Progenitor cell of endocrine pancreas (in vitro differentiated cells): ENCODE data around the gene CRTAC1. TPM values are rescaled to one million over a fixed set of nuclear protein-coding genes. Genes with fewer than 3 reads are reported as not detected.
A peak's percentile ranks its signal among the peaks of the same experiment; 100 is the strongest.

ENCODE experiments used
- DNase-seq: peaks from one replicate; pipeline ENCODE4 v3.0.0; 2021; ENCODE audit warnings: low spot score; ENCODE audit not compliant: unreplicated experiment
- H3K27ac Mint-ChIP-seq: 2 replicates; pipeline ENCODE4 v1.8.0; 2021; ENCODE audit warnings: mild to moderate bottlenecking, moderate library complexity, mixed read lengths
- H3K27me3 Mint-ChIP-seq: 2 replicates; pipeline ENCODE4 v1.8.0; 2021; ENCODE audit warnings: mixed read lengths
- H3K36me3 Mint-ChIP-seq: 2 replicates; pipeline ENCODE4 v1.8.0; 2022; ENCODE audit warnings: mixed read lengths; ENCODE audit not compliant: insufficient read depth
- H3K4me1 Mint-ChIP-seq: 2 replicates; pipeline ENCODE4 v1.8.0; 2021; ENCODE audit warnings: low read depth, mixed read lengths
- H3K4me3 Mint-ChIP-seq: 2 replicates; pipeline ENCODE4 v1.8.0; 2021; ENCODE audit warnings: low read depth, mild to moderate bottlenecking, moderate library complexity, mixed read lengths
- H3K9me3 Mint-ChIP-seq: 2 replicates; pipeline ENCODE4 v1.8.0; 2021; ENCODE audit warnings: low read depth, mixed read lengths
- total RNA-seq: library from RNA; stranded (reverse); gene quantifications from 2 replicates; pipeline ENCODE4 v1.2.1, GENCODE V29; 2021
- TF ChIP-seq, protein P1 (sequence below): fragments of 200-600 bp; sonication (generic); IDR thresholded peaks from one replicate; pipeline ENCODE4 v1.5.0; 2021; ENCODE audit warnings: antibody characterized with exemption, mild to moderate bottlenecking; ENCODE audit not compliant: unreplicated experiment

The CRTAC1 gene
- total RNA-seq, 1 donor from 2014 or later: 4.6 TPM

GRCh38 chr10:97904576-97904975 lies 125.8 kb downstream of the CRTAC1 start:
- Mint-ChIP-seq H3K27me3 (peaks cover 26% of the 10 kb centered on the region), H3K27ac (no peak overlapping the region)

GRCh38 chr10:97904018-97904381 lies 126.4 kb downstream of the CRTAC1 start:
- no peaks in the 10 kb centered on the region for H3K36me3 Mint-ChIP-seq

More at GRCh38 chr10:97904576-97904975, 125.8 kb downstream of the CRTAC1 start:
- Mint-ChIP-seq H3K9me3 (no peaks in the 10 kb centered on the region), H3K4me3 (no peak overlapping the region), H3K36me3 (no peaks in the 10 kb centered on the region), H3K4me1 (no peaks in the 10 kb centered on the region)
- TF ChIP-seq, protein P1, sequence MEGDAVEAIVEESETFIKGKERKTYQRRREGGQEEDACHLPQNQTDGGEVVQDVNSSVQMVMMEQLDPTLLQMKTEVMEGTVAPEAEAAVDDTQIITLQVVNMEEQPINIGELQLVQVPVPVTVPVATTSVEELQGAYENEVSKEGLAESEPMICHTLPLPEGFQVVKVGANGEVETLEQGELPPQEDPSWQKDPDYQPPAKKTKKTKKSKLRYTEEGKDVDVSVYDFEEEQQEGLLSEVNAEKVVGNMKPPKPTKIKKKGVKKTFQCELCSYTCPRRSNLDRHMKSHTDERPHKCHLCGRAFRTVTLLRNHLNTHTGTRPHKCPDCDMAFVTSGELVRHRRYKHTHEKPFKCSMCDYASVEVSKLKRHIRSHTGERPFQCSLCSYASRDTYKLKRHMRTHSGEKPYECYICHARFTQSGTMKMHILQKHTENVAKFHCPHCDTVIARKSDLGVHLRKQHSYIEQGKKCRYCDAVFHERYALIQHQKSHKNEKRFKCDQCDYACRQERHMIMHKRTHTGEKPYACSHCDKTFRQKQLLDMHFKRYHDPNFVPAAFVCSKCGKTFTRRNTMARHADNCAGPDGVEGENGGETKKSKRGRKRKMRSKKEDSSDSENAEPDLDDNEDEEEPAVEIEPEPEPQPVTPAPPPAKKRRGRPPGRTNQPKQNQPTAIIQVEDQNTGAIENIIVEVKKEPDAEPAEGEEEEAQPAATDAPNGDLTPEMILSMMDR: no peak
- DNase-seq: no peak

GRCh38 chr10:97903128-97904017 lies 127.0 kb downstream of the CRTAC1 start:
- TF ChIP-seq, protein P1: no peak
- no peak overlapping the region for H3K4me3 Mint-ChIP-seq
- DNase-seq: no peak
- no peaks in the 10 kb centered on the region for H3K9me3 Mint-ChIP-seq
- no peaks in the 10 kb centered on the region for H3K36me3 Mint-ChIP-seq
- H3K27me3 Mint-ChIP-seq: peaks cover 27% of the 10 kb centered on the region
- H3K27ac Mint-ChIP-seq: no peak overlapping the region
- no peaks in the 10 kb centered on the region for H3K4me1 Mint-ChIP-seq

More at GRCh38 chr10:97904018-97904381, 126.4 kb downstream of the CRTAC1 start:
- H3K27ac Mint-ChIP-seq: no peak overlapping the region
- DNase-seq: no peak
- no peaks in the 10 kb centered on the region for H3K9me3 Mint-ChIP-seq
- TF ChIP-seq, protein P1: no peak
- H3K27me3 Mint-ChIP-seq: peaks cover 27% of the 10 kb centered on the region
- H3K4me1 Mint-ChIP-seq: no peaks in the 10 kb centered on the region
- H3K4me3 Mint-ChIP-seq: no peak overlapping the region

DNA sequence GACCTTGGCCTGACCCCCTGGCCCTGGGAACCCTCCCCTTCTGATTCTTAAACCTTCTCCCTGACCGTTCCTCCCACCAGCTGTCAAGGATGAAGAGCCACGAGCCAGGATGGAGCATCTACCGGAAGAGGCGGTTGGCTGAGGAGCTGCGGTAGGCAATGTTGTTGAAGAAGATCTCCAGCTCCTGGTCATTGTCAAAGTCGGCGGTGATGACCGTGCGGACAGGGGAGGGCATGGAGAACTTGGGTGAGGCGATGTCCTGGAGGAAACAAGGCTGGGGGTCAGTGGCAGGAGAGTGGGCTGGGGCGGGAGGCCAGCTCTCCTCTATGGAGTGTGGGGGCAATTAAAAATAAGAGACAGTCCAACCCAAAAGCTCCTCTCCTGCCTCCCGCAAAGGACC lies 129.0 kb downstream of the CRTAC1 start:
- Mint-ChIP-seq H3K27ac (peak overlapping the region; percentile 74), H3K4me1 (no peaks in the 10 kb centered on the region), H3K4me3 (no peak overlapping the region), H3K9me3 (no peaks in the 10 kb centered on the region), H3K36me3 (no peaks in the 10 kb centered on the region), H3K27me3 (peaks cover 23% of the 10 kb centered on the region)
- TF ChIP-seq, protein P1: no peak
- DNase-seq: no peak

- DNase-seq: no peak
- Mint-ChIP-seq H3K27me3 (peaks cover 30% of the 10 kb centered on the region), H3K36me3 (no peaks in the 10 kb centered on the region), H3K4me1 (no peaks in the 10 kb centered on the region), H3K4me3 (no peak overlapping the region), H3K27ac (no peak overlapping the region), H3K9me3 (no peaks in the 10 kb centered on the region)
- TF ChIP-seq, protein P1: no peak
These were observed 132.0 kb downstream of the CRTAC1 start for GRCh38 chr10:97898429-97898828.
